WTC11 (cell line): ENCODE measurements around the gene CCDC28A. TPM values are rescaled to one million over a fixed set of nuclear protein-coding genes. Genes with fewer than 3 reads are reported as not detected.

Source experiments
- ATAC-seq: fragments of 200-7000 bp; cut with Tn5 transposase; 2 replicates; pipeline ENCODE4 v1.10.0; 2021; ENCODE audit warnings: mild to moderate bottlenecking, moderate library complexity
- CTCF ChIA-PET: fragments of 300-600 bp; sonication (Branson Sonifier 250); formaldehyde crosslinking; loops from one replicate; lab custom pipeline; 2021; ENCODE audit warnings: antibody characterized with exemption; lab: Charles Lee
- POLR2A ChIA-PET: fragments of 350-600 bp; sonication (Branson Sonifier 250); formaldehyde crosslinking; loops from one replicate; lab custom pipeline; 2021; ENCODE audit warnings: antibody characterized with exemption; lab: Charles Lee
- DNase-seq: peaks from one replicate; pipeline ENCODE4 v3.0.0; 2021; ENCODE audit warnings: low spot score
- H3K27ac Mint-ChIP-seq: 2 replicates; pipeline ENCODE4 v1.8.0; 2021; ENCODE audit warnings: mixed read lengths
- H3K27me3 Mint-ChIP-seq: 2 replicates; pipeline ENCODE4 v1.8.0; 2021; ENCODE audit warnings: low read depth, mild to moderate bottlenecking, moderate library complexity, mixed read lengths
- H3K36me3 Mint-ChIP-seq: 2 replicates; pipeline ENCODE4 v1.8.0; 2021; ENCODE audit warnings: mixed read lengths
- H3K4me1 Mint-ChIP-seq: 2 replicates; pipeline ENCODE4 v1.8.0; 2022; ENCODE audit warnings: mixed read lengths
- H3K4me3 Mint-ChIP-seq: 2 replicates; pipeline ENCODE4 v1.8.0; 2021; ENCODE audit warnings: mild to moderate bottlenecking, moderate library complexity, mixed read lengths
- H3K9me3 Mint-ChIP-seq: 2 replicates; pipeline ENCODE4 v1.8.0; 2021; ENCODE audit warnings: mixed read lengths
- ELF4 ChIP-seq: sonication (generic); formaldehyde crosslinking; IDR thresholded peaks from 2 replicates; pipeline ENCODE4 v1.8.1; 2022; ENCODE audit warnings: low read depth, mild to moderate bottlenecking, moderate library complexity, missing genetic modification reagents
- JUN ChIP-seq: sonication (generic); formaldehyde crosslinking; IDR thresholded peaks from 2 replicates; pipeline ENCODE4 v1.8.0; 2023; ENCODE audit warnings: mild to moderate bottlenecking, missing genetic modification reagents
- OVOL2 ChIP-seq: fragments of 250-450 bp; sonication (Bioruptor Pico); IDR thresholded peaks from 2 replicates; pipeline ENCODE4 v1.9.0; 2021; ENCODE audit warnings: mild to moderate bottlenecking, borderline replicate concordance
- SMAD4 ChIP-seq: sonication (generic); formaldehyde crosslinking; IDR thresholded peaks from 2 replicates; pipeline ENCODE4 v1.8.0; 2022; ENCODE audit warnings: mild to moderate bottlenecking, missing genetic modification reagents
- TEAD4 ChIP-seq: sonication (generic); formaldehyde crosslinking; IDR thresholded peaks from 2 replicates; pipeline ENCODE4 v1.8.0; 2022; ENCODE audit warnings: mild to moderate bottlenecking, missing genetic modification reagents
- TP53 ChIP-seq: sonication (generic); formaldehyde crosslinking; IDR thresholded peaks from 2 replicates; pipeline ENCODE4 v1.8.1; 2023; ENCODE audit warnings: mild to moderate bottlenecking, missing genetic modification reagents
- total RNA-seq: library from RNA; stranded (reverse); gene quantifications from 3 replicates; pipeline ENCODE4 v1.2.3, GENCODE V29; 2021
- TF ChIP-seq, protein P1 (sequence below): sonication (generic); formaldehyde crosslinking; IDR thresholded peaks from 2 replicates; pipeline ENCODE4 v1.8.1; 2022; ENCODE audit warnings: low read depth, mild to moderate bottlenecking, moderate library complexity, missing genetic modification reagents, borderline replicate concordance
- TF ChIP-seq, protein P2 (sequence below): sonication (generic); formaldehyde crosslinking; IDR thresholded peaks from 2 replicates; pipeline ENCODE4 v1.8.0; 2022; ENCODE audit warnings: mild to moderate bottlenecking, missing genetic modification reagents
- TF ChIP-seq, protein P3 (sequence below): fragments of 250-450 bp; sonication (Bioruptor Pico); IDR thresholded peaks from 2 replicates; pipeline ENCODE4 v1.9.0; 2021; ENCODE audit warnings: mild to moderate bottlenecking
- TF ChIP-seq, protein P4 (sequence below): sonication (generic); formaldehyde crosslinking; IDR thresholded peaks from 2 replicates; pipeline ENCODE4 v1.8.0; 2023; ENCODE audit warnings: missing genetic modification reagents, mild to moderate bottlenecking, borderline replicate concordance
- TF ChIP-seq, protein P5 (sequence below): fragments of 200-600 bp; IDR thresholded peaks from 2 replicates; pipeline ENCODE4 v1.8.0; 2022; ENCODE audit warnings: antibody characterized with exemption
- TF ChIP-seq, protein P6 (sequence below): fragments of 250-450 bp; sonication (Bioruptor Pico); IDR thresholded peaks from 2 replicates; pipeline ENCODE4 v1.9.0; 2021; ENCODE audit warnings: moderate library complexity, mild to moderate bottlenecking, inconsistent platforms, borderline replicate concordance

Gene CCDC28A
- total RNA-seq, 1 experiment from 2014 or later: 8.7 TPM

DNA sequence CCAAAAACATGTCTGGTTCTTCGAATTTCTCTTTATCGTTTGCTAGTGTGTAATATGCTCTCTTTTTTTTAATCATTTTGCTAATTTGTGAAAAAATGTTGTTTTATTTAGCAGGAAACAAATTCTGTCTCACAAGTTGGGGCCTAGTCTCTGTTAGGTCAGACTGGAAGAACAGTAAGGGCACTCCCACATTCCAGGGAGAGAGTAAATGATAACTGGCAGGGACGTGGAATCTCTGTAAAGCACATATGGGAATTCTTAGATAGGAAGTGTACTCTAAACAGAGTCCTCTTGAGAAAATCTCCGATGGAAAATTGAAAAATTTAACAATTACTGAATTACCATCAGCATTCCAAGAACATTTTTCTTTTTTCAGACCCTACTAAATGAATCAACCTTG lies 16.4 kb upstream of the CCDC28A start:
- no peaks in the 10 kb centered on the region for H3K27me3 Mint-ChIP-seq
- no peaks in the 10 kb centered on the region for H3K36me3 Mint-ChIP-seq
- H3K4me3 Mint-ChIP-seq: no peak overlapping the region
- no peak overlapping the region for H3K27ac Mint-ChIP-seq
- H3K9me3 Mint-ChIP-seq: no peaks in the 10 kb centered on the region
- TF ChIP-seq, protein P1, sequence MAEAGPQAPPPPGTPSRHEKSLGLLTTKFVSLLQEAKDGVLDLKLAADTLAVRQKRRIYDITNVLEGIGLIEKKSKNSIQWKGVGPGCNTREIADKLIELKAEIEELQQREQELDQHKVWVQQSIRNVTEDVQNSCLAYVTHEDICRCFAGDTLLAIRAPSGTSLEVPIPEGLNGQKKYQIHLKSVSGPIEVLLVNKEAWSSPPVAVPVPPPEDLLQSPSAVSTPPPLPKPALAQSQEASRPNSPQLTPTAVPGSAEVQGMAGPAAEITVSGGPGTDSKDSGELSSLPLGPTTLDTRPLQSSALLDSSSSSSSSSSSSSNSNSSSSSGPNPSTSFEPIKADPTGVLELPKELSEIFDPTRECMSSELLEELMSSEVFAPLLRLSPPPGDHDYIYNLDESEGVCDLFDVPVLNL (CRISPR knock-in tag): no peak
- TF ChIP-seq TP53 (no peak), OVOL2 (CRISPR knock-in tag) (no peak), SMAD4 (CRISPR knock-in tag) (no peak), JUN (CRISPR knock-in tag) (no peak), TEAD4 (CRISPR knock-in tag) (no peak)
- TF ChIP-seq, protein P2, sequence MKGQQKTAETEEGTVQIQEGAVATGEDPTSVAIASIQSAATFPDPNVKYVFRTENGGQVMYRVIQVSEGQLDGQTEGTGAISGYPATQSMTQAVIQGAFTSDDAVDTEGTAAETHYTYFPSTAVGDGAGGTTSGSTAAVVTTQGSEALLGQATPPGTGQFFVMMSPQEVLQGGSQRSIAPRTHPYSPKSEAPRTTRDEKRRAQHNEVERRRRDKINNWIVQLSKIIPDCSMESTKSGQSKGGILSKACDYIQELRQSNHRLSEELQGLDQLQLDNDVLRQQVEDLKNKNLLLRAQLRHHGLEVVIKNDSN (CRISPR knock-in tag): no peak
- TF ChIP-seq, protein P3, sequence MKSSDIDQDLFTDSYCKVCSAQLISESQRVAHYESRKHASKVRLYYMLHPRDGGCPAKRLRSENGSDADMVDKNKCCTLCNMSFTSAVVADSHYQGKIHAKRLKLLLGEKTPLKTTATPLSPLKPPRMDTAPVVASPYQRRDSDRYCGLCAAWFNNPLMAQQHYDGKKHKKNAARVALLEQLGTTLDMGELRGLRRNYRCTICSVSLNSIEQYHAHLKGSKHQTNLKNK (CRISPR knock-in tag): no peak
- TF ChIP-seq, protein P4, sequence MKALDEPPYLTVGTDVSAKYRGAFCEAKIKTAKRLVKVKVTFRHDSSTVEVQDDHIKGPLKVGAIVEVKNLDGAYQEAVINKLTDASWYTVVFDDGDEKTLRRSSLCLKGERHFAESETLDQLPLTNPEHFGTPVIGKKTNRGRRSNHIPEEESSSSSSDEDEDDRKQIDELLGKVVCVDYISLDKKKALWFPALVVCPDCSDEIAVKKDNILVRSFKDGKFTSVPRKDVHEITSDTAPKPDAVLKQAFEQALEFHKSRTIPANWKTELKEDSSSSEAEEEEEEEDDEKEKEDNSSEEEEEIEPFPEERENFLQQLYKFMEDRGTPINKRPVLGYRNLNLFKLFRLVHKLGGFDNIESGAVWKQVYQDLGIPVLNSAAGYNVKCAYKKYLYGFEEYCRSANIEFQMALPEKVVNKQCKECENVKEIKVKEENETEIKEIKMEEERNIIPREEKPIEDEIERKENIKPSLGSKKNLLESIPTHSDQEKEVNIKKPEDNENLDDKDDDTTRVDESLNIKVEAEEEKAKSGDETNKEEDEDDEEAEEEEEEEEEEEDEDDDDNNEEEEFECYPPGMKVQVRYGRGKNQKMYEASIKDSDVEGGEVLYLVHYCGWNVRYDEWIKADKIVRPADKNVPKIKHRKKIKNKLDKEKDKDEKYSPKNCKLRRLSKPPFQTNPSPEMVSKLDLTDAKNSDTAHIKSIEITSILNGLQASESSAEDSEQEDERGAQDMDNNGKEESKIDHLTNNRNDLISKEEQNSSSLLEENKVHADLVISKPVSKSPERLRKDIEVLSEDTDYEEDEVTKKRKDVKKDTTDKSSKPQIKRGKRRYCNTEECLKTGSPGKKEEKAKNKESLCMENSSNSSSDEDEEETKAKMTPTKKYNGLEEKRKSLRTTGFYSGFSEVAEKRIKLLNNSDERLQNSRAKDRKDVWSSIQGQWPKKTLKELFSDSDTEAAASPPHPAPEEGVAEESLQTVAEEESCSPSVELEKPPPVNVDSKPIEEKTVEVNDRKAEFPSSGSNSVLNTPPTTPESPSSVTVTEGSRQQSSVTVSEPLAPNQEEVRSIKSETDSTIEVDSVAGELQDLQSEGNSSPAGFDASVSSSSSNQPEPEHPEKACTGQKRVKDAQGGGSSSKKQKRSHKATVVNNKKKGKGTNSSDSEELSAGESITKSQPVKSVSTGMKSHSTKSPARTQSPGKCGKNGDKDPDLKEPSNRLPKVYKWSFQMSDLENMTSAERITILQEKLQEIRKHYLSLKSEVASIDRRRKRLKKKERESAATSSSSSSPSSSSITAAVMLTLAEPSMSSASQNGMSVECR (CRISPR knock-in tag): no peak
- DNase-seq (no peak), ATAC-seq (no peak)
- ChIA-PET CTCF (no interaction called here), POLR2A (no interaction called here)
- no peaks in the 10 kb centered on the region for H3K4me1 Mint-ChIP-seq

DNA sequence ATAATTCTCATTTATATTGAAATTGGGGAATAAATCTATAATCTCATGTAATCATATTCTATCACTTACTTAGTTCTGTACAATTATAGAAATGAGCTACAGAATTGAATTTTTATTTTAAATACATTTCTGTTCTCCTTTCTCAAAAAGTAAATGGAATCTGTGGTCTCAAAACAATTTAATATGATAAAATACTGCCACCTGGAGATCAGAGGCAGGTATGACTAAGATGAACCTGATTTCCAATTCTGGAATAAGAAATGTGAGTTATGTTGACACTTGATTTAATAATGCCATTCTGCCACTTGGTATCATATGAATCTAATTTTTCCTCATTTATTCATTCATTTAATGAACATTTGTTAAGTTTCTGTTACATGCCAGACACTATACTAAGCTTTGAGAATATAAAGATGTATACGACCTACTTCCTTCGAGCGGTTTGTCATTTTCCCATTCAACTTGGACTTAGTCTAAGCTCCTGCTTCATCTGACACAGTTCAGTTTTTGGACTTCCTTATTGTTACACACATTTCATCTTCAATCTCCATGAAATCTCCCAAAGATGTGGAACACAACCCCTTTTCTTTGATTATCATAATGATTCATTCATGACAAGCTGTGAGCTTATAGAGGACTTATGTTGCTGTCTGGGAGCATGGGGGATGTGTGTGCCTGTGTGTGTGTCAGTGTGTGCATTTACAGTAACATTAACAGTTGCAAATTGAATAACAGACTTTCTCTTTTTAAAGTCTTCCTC lies 7.5 kb upstream of the CCDC28A start:
- Mint-ChIP-seq H3K36me3 (no peaks in the 10 kb centered on the region), H3K27me3 (no peaks in the 10 kb centered on the region), H3K27ac (no peak overlapping the region), H3K4me3 (no peak overlapping the region), H3K9me3 (no peaks in the 10 kb centered on the region), H3K4me1 (no peaks in the 10 kb centered on the region)
- DNase-seq: no peak
- TF ChIP-seq, protein P5, sequence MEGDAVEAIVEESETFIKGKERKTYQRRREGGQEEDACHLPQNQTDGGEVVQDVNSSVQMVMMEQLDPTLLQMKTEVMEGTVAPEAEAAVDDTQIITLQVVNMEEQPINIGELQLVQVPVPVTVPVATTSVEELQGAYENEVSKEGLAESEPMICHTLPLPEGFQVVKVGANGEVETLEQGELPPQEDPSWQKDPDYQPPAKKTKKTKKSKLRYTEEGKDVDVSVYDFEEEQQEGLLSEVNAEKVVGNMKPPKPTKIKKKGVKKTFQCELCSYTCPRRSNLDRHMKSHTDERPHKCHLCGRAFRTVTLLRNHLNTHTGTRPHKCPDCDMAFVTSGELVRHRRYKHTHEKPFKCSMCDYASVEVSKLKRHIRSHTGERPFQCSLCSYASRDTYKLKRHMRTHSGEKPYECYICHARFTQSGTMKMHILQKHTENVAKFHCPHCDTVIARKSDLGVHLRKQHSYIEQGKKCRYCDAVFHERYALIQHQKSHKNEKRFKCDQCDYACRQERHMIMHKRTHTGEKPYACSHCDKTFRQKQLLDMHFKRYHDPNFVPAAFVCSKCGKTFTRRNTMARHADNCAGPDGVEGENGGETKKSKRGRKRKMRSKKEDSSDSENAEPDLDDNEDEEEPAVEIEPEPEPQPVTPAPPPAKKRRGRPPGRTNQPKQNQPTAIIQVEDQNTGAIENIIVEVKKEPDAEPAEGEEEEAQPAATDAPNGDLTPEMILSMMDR: peak; percentile 47
- TF ChIP-seq, protein P6, sequence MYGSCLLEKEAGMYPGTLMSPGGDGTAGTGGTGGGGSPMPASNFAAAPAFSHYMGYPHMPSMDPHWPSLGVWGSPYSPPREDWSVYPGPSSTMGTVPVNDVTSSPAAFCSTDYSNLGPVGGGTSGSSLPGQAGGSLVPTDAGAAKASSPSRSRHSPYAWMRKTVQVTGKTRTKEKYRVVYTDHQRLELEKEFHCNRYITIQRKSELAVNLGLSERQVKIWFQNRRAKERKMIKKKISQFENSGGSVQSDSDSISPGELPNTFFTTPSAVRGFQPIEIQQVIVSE (CRISPR knock-in tag): no peak
- TF ChIP-seq ELF4 (CRISPR knock-in tag): no peak
- POLR2A ChIA-PET: no interaction called here
- no peak for ATAC-seq
- CTCF ChIA-PET: interaction anchor here (0.5 to 2.3 kb wide), 6 partner anchors 39 to 650 kb away, joined by 3 to 12 read pairs (median 4); no protein-coding TSS in a partner anchor
